ENCODE results near the gene GRK7.

GRK7 gene

DNA sequence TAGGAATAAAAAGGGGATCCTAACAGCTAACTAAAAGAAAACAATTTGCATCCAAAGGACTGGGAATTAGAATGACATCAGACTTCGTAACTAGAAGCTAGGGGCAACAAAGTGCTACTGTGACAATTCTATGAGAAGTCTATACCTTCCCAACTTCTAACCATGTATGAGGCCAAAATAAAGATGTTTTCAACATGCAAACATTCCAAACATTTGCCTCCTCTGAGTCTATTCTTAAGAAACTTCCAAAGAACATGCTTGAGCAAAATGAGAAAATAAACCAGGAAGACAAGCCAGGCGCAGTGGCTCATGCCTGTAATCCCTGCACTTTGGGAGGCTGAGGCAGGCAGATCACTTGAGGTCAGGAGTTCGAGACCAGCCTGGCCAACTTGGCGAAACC is 38.2 kb upstream of the GRK7 start:
- H3K4me3 ChIP-seq (ENCODE audit: low read length), result no peak overlapping the region
- DNase-seq (ENCODE audit: low read depth), result no peak

GRCh38 chr3:141726483-141726882 is 36.7 kb upstream of the GRK7 start:
- H3K4me3 ChIP-seq (ENCODE audit: low read length), result no peak overlapping the region
- TF ChIP-seq, protein P1, sequence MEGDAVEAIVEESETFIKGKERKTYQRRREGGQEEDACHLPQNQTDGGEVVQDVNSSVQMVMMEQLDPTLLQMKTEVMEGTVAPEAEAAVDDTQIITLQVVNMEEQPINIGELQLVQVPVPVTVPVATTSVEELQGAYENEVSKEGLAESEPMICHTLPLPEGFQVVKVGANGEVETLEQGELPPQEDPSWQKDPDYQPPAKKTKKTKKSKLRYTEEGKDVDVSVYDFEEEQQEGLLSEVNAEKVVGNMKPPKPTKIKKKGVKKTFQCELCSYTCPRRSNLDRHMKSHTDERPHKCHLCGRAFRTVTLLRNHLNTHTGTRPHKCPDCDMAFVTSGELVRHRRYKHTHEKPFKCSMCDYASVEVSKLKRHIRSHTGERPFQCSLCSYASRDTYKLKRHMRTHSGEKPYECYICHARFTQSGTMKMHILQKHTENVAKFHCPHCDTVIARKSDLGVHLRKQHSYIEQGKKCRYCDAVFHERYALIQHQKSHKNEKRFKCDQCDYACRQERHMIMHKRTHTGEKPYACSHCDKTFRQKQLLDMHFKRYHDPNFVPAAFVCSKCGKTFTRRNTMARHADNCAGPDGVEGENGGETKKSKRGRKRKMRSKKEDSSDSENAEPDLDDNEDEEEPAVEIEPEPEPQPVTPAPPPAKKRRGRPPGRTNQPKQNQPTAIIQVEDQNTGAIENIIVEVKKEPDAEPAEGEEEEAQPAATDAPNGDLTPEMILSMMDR (conservative IDR thresholded peaks at IDR 0.05; ENCODE audit: low read depth, low read length), result no peak
- no peak for DNase-seq (ENCODE audit: low read depth)

More for the DNA sequence above, 38.2 kb upstream of the GRK7 start:
- TF ChIP-seq, protein P1 (conservative IDR thresholded peaks at IDR 0.05; ENCODE audit: low read depth, low read length), result no peak

- no peak overlapping the region for H3K4me3 ChIP-seq (ENCODE audit: low read length)
- TF ChIP-seq, protein P1 (conservative IDR thresholded peaks at IDR 0.05; ENCODE audit: low read depth, low read length), result no peak
- no peak for DNase-seq (ENCODE audit: low read depth)
Measured at GRCh38 chr3:141728355-141728892, 34.8 kb upstream of the GRK7 start.

DNA sequence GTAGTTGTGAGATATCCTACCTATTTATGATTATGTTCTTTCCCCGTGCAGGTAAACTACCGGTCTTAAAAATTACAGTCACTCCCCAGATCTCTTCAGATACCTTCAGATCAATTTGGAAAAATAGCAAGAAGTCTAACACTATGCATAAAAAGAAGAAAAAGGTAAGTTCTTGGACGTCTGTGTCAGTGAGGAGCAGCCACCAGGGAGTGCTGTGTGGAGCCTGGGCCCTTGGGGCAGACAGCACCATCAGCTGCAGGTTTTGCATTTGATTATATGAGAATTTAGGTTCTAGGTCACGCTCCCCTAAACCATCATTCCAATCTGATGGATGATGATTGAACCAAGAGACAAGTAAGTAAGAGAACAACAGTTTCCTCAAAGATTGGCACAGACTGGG is 34.0 kb upstream of the GRK7 start:
- H3K4me3 ChIP-seq (ENCODE audit: low read length), result no peak overlapping the region
- TF ChIP-seq, protein P1 (conservative IDR thresholded peaks at IDR 0.05; ENCODE audit: low read depth, low read length), result no peak
- no peak for DNase-seq (ENCODE audit: low read depth)

DNA sequence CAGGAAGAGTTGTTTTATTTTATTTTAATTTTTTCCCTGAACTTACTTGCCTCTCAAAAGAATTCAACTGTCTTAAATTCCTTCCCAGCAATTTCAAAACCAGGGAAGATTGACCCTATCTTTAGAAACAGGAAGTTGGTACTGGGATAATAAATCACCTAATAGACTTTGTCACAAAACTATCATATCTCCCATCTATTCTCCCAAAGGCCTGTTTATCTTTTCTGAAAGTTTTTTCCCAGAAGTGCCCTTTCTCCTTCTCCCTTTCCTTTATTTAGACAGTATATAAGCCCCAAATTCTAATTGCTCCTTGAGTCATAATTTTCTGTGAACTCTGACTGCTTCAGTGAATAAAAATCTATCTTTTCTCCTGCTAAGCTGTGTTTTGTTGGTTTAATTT is 28.0 kb upstream of the GRK7 start:
- no peak overlapping the region for H3K4me3 ChIP-seq (ENCODE audit: low read length)
- no peak for DNase-seq (ENCODE audit: low read depth)
- TF ChIP-seq, protein P1 (conservative IDR thresholded peaks at IDR 0.05; ENCODE audit: low read depth, low read length), result no peak

- TF ChIP-seq, protein P1 (conservative IDR thresholded peaks at IDR 0.05; ENCODE audit: low read depth, low read length), result no peak
- H3K4me3 ChIP-seq (ENCODE audit: low read length), result no peak overlapping the region
- DNase-seq (ENCODE audit: low read depth), result no peak
Measured at GRCh38 chr3:141735770-141736465, 27.3 kb upstream of the GRK7 start.

DNA sequence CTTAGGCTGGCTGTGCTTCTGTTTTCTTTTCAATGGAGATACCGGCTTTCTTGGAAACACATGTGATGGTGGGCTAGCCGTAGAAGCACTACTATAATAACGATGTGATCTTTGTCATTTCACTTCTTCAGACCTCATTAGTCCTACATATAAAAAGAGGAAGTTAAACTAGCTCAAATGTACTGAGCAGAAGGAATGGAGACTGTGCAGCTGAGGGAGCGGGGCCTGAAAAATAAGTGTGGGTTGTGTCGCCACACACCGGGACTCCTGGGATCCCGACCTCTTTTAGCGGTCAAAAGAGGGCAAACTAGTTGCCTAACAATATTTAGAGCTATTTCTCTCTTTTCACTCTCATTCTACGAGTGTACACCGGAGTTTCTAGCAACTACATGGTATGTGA is 26.1 kb upstream of the GRK7 start:
- TF ChIP-seq, protein P1 (conservative IDR thresholded peaks at IDR 0.05; ENCODE audit: low read depth, low read length), result no peak
- H3K4me3 ChIP-seq (ENCODE audit: low read length), result no peak overlapping the region

More for the DNA sequence above, 26.1 kb upstream of the GRK7 start:
- DNase-seq (ENCODE audit: low read depth), result no peak
